T-cell (primary cell): ENCODE results near the gene UBALD1. TPM values are rescaled to one million over a fixed set of nuclear protein-coding genes. Genes with fewer than 3 reads are reported as not detected.

ENCODE experiments used
- ATAC-seq, 4 experiments: fragments of 200-7000 bp in 3 of 4; fragments of 150-1000 bp in 1 of 4; cut with Tn5 transposase; replicated peaks in 1 of 4; 1 replicate in 3 of 4; 2 replicates in 1 of 4; pipeline ENCODE4 v1.10.0; 2021; ENCODE audit warnings: moderate library complexity in 3 of 4, mild to moderate bottlenecking in 2 of 4, moderate number of reproducible peaks in 1 of 4
- CTCF ChIA-PET, 2 donors: fragments of 300-600 bp; sonication (Branson Sonifier 250); formaldehyde crosslinking; loops; one replicate each; lab custom pipeline; 2022; ENCODE audit warnings: antibody characterized with exemption in 2 of 2; lab: Charles Lee
- POLR2A ChIA-PET, 2 donors: fragments of 300-600 bp; sonication (Branson Sonifier 250); formaldehyde crosslinking; loops; one replicate each; lab custom pipeline; 2022; ENCODE audit warnings: antibody characterized with exemption in 2 of 2; lab: Charles Lee
- DNase-seq, 35 experiments: peaks; one replicate each; pipeline versions ENCODE4 v3.0.0 to v3.0.0-alpha.2; 2013 to 2023
- H3K27ac ChIP-seq: one replicate; pipeline ENCODE4 v1.5.1; 2013; ENCODE audit warnings: low read length
- H3K27me3 ChIP-seq, 2 experiments: replicated peaks in 1 of 2; 1 replicate in 1 of 2; 2 replicates in 1 of 2; pipeline versions ENCODE4 v1.6.1 to v1.7.0; 2013; ENCODE audit warnings: low read length in 1 of 2, mixed read lengths in 1 of 2; ENCODE audit not compliant: control insufficient read depth in 2 of 2, insufficient read depth in 2 of 2; ENCODE audit errors: extremely low read depth in 1 of 2
- H3K36me3 ChIP-seq, 2 donors: 1 replicate in 1 of 2; 2 replicates in 1 of 2; pipeline versions ENCODE4 v1.6.1 to v1.7.0; 2013; ENCODE audit warnings: low read length in 1 of 2; ENCODE audit not compliant: control insufficient read depth in 2 of 2, insufficient read depth in 1 of 2; ENCODE audit errors: extremely low read depth in 1 of 2
- H3K4me1 ChIP-seq, 2 experiments: 1 replicate in 1 of 2; 2 replicates in 1 of 2; pipeline versions ENCODE4 v1.6.1 to v1.7.0; 2013; ENCODE audit warnings: low read length in 2 of 2, mixed read lengths in 1 of 2; ENCODE audit not compliant: insufficient read depth in 2 of 2, control insufficient read depth in 1 of 2; ENCODE audit errors: extremely low read depth in 1 of 2
- H3K4me3 ChIP-seq, 2 donors: 1 replicate in 1 of 2; 2 replicates in 1 of 2; pipeline versions ENCODE4 v1.5.1 to v1.7.0; 2013; ENCODE audit warnings: mild to moderate bottlenecking in 2 of 2, low read length in 1 of 2, moderate library complexity in 1 of 2; ENCODE audit not compliant: control insufficient read depth in 1 of 2; ENCODE audit errors: extremely low read depth in 1 of 2
- H3K9me3 ChIP-seq: 2 replicates; pipeline ENCODE4 v1.7.0; 2013
- H3K27ac Mint-ChIP-seq, 2 donors: one replicate each; pipeline ENCODE4 v1.8.0; 2020 to 2021; ENCODE audit warnings: mild to moderate bottlenecking in 2 of 2, mixed read lengths in 2 of 2
- H3K27me3 Mint-ChIP-seq, 2 donors: one replicate each; pipeline ENCODE4 v1.8.0; 2021 to 2022; ENCODE audit warnings: mixed read lengths in 2 of 2
- H3K36me3 Mint-ChIP-seq: one replicate; pipeline ENCODE4 v1.8.0; 2021; ENCODE audit warnings: mixed read lengths
- H3K4me1 Mint-ChIP-seq, 3 donors: one replicate each; pipeline ENCODE4 v1.8.0; 2020 to 2022; ENCODE audit warnings: mixed read lengths in 3 of 3, mild to moderate bottlenecking in 1 of 3
- H3K4me3 Mint-ChIP-seq, 3 donors: one replicate each; pipeline ENCODE4 v1.8.0; 2020 to 2022; ENCODE audit warnings: mild to moderate bottlenecking in 3 of 3, mixed read lengths in 3 of 3, moderate library complexity in 3 of 3
- H3K9me3 Mint-ChIP-seq, 3 donors: one replicate each; pipeline ENCODE4 v1.8.0; 2020 to 2022; ENCODE audit warnings: mixed read lengths in 3 of 3
- WGBS: methylation state at CpG from one replicate; pipeline ENCODE4 v1.1.5; 2013; ENCODE audit warnings: missing lambda C conversion rate; ENCODE audit not compliant: insufficient coverage; 5-methylcytosine and 5-hydroxymethylcytosine counted together
- total RNA-seq, 35 experiments: library from RNA in 6 of 35; stranded (reverse) in 6 of 35; fragments of 120-200 nt in 1 of 35; gene quantifications; one replicate each; pipeline versions ENCODE4 v1.2.1 to v1.2.4 and lab custom pipeline; 2013 to 2026

The UBALD1 gene
- total RNA-seq, 5 donors from 2014 or later (not counting 1 experiment from before 2014, with no cell fraction given), result 26.0 to 53.1 (median 47.6) TPM

GRCh38 chr16:4628283-4628682 is 13.6 kb upstream of the UBALD1 start:
- H3K36me3 Mint-ChIP-seq, result peaks cover 8% of the 10 kb centered on the region
- Histone ChIP-seq H3K4me1 (peaks cover 7 to 31% of the 10 kb centered on the region in 2 experiments), H3K4me3 (no peak overlapping the region), H3K27ac (no peak overlapping the region), H3K36me3 (no peaks in the 10 kb centered on the region), H3K9me3 (no peaks in the 10 kb centered on the region), H3K27me3 (no peaks in the 10 kb centered on the region)
- H3K9me3 Mint-ChIP-seq, result peaks cover 0 to 3% (median 0%) of the 10 kb centered on the region in 3 donors
- ChIA-PET CTCF (interaction anchor here in 1 of 2 donors (0.6 kb wide), 1 partner anchor 169 kb away, joined by 3 read pairs; no protein-coding TSS in a partner anchor), POLR2A (no interaction called here)
- no peaks in the 10 kb centered on the region for H3K27me3 Mint-ChIP-seq
- peaks cover 30 to 51% (median 44%) of the 10 kb centered on the region in 3 donors for H3K4me1 Mint-ChIP-seq
- ATAC-seq (no peak), DNase-seq (no peak)
- WGBS, result 100% methylated on average over 8 of the region's 9 CpGs
- no peak overlapping the region for H3K27ac Mint-ChIP-seq
- H3K4me3 Mint-ChIP-seq, result no peak overlapping the region

GRCh38 chr16:4626396-4626795 is 11.7 kb upstream of the UBALD1 start:
- H3K4me1 Mint-ChIP-seq, result peaks cover 30 to 49% (median 43%) of the 10 kb centered on the region in 3 donors
- peak overlapping the region in 1 of 2 donors; percentile 82 for H3K4me3 ChIP-seq

DNA sequence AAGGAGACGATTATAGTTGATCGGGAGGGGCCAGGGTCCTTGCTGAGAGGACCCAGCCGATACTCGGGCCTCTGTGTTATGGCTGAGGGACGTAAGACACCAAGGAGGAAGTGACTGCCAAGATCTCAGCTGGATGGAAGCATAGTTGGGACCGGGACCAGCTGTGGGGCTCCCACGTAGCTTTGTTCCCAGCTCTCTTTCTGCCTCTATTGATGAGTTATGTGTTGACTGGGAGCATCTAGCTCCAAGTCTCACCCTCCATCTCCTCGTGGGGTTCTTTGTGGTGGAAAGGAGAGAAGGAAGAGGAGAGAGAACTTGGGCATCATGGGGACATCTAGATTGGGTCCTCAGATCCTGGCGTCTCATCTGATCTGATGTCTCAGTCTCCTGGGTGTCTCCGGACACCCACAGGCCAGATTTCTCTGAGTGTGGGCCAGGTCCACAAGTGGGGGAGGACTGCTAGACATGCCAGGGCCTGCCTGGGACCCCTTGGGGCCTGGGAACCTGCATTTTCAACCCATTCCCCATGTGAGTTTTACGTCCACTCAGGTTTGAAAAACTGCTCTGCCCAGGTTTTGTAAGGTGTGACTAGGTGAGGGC is 11.0 kb upstream of the UBALD1 start:
- Mint-ChIP-seq H3K36me3 (no peaks in the 10 kb centered on the region), H3K9me3 (no peaks in the 10 kb centered on the region), H3K27me3 (no peaks in the 10 kb centered on the region), H3K4me3 (peak overlapping the region; percentile 89 to 97 (median 92)), H3K27ac (peak overlapping the region; percentile 87 to 89), H3K4me1 (peaks cover 30 to 43% (median 38%) of the 10 kb centered on the region in 3 donors)
- Histone ChIP-seq H3K27me3 (no peaks in the 10 kb centered on the region), H3K4me3 (peak overlapping the region; percentile 65 to 82), H3K4me1 (peaks cover 7 to 31% of the 10 kb centered on the region in 2 experiments), H3K9me3 (no peaks in the 10 kb centered on the region), H3K27ac (peak overlapping the region; percentile 69), H3K36me3 (no peaks in the 10 kb centered on the region)
- ATAC-seq, result no peak
- ChIA-PET CTCF (interaction anchor here (0.6 to 2.2 kb wide), 3 partner anchors 8 to 78 kb away, joined by 4 to 15 read pairs (median 8); no protein-coding TSS in a partner anchor), POLR2A (interaction anchor here in 1 of 2 donors (1.6 kb wide), 1 partner anchor 10 kb away, joined by 14 read pairs; no protein-coding TSS in a partner anchor)
- WGBS, result 19% methylated on average over 7 of the region's 11 CpGs
- DNase-seq, result no peak

More at GRCh38 chr16:4626396-4626795, 11.7 kb upstream of the UBALD1 start:
- DNase-seq (no peak), ATAC-seq (no peak)
- 49% methylated on average over 5 of the region's 6 CpGs for WGBS
- peaks cover 7 to 31% of the 10 kb centered on the region in 2 experiments for H3K4me1 ChIP-seq
- peak overlapping the region; percentile 74 to 89 for H3K27ac Mint-ChIP-seq
- no peaks in the 10 kb centered on the region for H3K36me3 ChIP-seq
- H3K27me3 Mint-ChIP-seq, result no peaks in the 10 kb centered on the region
- H3K36me3 Mint-ChIP-seq, result peaks cover 5% of the 10 kb centered on the region
- peak overlapping the region; percentile 89 to 97 (median 92) for H3K4me3 Mint-ChIP-seq
- CTCF ChIA-PET, result interaction anchor here in 1 of 2 donors (1.0 to 2.2 kb wide), 2 partner anchors 9 to 42 kb away, joined by 4 to 15 read pairs; no protein-coding TSS in a partner anchor
- POLR2A ChIA-PET, result no interaction called here
- peaks cover 0 to 3% (median 0%) of the 10 kb centered on the region in 3 donors for H3K9me3 Mint-ChIP-seq
- no peaks in the 10 kb centered on the region for H3K9me3 ChIP-seq
- peak overlapping the region; percentile 13 for H3K27ac ChIP-seq
- H3K27me3 ChIP-seq, result no peaks in the 10 kb centered on the region

DNA sequence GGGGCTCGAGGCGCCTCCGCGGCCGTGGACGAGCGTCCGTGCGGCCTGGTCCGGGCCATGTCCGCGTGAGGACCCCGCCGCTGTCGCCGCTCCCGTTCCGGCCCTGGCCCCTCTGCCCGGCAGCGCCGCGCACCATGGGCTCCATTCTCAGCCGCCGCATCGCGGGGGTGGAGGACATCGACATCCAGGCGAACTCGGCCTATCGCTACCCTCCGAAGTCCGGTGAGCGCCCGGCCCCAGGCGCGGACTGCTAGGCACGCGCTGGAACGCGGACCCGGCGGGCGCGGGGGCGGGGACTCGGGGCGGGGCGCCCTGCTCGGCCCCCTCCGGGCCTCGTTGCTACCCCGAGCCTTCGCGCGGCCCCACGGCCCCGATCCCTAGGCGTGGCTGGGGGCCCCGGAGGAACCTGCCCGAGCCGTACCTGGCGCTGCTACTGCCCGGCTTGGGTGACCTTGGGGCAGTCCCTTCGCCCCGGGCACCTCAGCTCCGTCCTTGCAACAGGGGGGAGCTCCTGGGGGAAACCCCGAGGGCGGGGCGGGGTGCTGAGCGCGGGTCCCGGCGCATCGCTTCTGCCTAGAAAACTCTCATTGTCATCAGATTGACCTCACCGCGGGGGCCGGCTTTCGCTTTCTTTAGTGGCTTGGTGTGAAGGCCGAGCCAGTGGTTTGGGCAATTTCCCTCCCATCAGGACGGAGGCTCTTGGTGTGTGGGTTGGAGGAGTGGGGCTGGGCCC is 10.3 kb upstream of the UBALD1 start:
- peaks cover 7 to 31% of the 10 kb centered on the region in 2 experiments for H3K4me1 ChIP-seq
- H3K4me1 Mint-ChIP-seq, result peaks cover 30 to 43% (median 38%) of the 10 kb centered on the region in 3 donors
- H3K27me3 Mint-ChIP-seq, result no peaks in the 10 kb centered on the region

DNA sequence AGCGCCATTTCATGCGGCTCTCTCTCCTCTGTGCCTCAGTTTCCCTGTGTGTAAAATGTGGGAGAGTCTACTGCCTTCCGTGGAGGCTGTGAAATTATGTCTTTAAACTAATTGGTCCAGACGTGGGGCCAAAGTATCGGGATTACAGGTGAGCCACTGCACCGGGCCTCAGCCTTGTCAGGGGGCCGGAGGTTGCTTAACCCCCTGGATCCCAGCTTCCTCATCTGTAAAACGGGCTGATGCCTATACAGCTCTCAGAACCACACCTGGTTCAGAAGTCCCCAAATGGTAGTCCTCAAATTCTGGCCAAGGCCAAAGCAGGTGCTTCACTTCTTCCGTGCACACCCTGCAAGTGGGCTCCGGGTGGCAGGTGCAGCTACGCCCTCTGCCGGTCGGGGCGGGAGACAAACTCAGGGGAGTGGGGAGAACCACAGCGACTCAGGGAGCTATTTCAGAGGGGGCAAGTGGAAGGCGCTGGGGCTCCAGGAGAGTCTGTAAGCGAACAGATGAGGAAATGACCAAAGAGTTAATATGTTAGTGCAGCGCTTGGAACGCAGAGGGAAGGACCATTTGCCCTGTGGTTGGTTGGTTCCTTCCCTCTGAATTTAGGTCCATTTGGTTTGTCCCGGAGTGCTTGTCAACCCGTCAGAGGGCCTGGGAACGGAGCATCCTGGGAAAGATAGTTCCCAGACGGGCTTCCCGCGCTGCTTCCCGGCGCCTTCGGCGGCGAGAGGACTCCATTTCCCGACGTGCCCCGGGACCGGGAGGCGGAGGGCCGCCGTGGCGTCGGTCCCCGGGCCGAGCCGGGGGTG is 9.5 kb upstream of the UBALD1 start, which contains the start of gene MGRN1:
Gene MGRN1 (plus strand): TSS at position 812 of the 812 bp plus-strand sequence. CDS start 135 bp downstream, outside the sequence.
- CTCF ChIA-PET, result interaction anchor here (0.6 to 1.5 kb wide), 13 partner anchors 8 to 474 kb away, joined by 3 to 22 read pairs (median 4); partner anchors contain the start of genes ANKS3 (in 1 of the 2) and DNAAF8 (in 1 of the 2)
- Mint-ChIP-seq H3K9me3 (no peaks in the 10 kb centered on the region), H3K4me3 (peak within 1 kb of the TSS; percentile 89 to 97 (median 92)), H3K4me1 (peaks cover 30 to 42% (median 36%) of the 10 kb centered on the region in 3 donors), H3K27me3 (no peaks in the 10 kb centered on the region), H3K36me3 (no peaks in the 10 kb centered on the region), H3K27ac (peak within 1 kb of the TSS; percentile 98)
- H3K27me3 ChIP-seq, result no peaks in the 10 kb centered on the region
- ATAC-seq, result peak; percentile 94 to 98 (median 96)
- no peaks in the 10 kb centered on the region for H3K9me3 ChIP-seq
- peaks cover 7 to 32% of the 10 kb centered on the region in 2 experiments for H3K4me1 ChIP-seq
- peak within 1 kb of the TSS; percentile 65 to 82 for H3K4me3 ChIP-seq
- POLR2A ChIA-PET, result interaction anchor here in 1 of 2 donors (1.6 kb wide), 1 partner anchor 8 kb away, joined by 14 read pairs; no protein-coding TSS in a partner anchor
- peak within 1 kb of the TSS; percentile 91 for H3K27ac ChIP-seq
- 13% methylated on average over 42 of the region's 42 CpGs for WGBS
- peaks cover 0 to 6% of the 10 kb centered on the region in 2 donors for H3K36me3 ChIP-seq
- DNase-seq, result peak; percentile 84 to 94 (median 89)

More for the DNA sequence above, 10.3 kb upstream of the UBALD1 start:
- Mint-ChIP-seq H3K9me3 (no peaks in the 10 kb centered on the region), H3K36me3 (no peaks in the 10 kb centered on the region), H3K27ac (peak overlapping the region; percentile 87 to 89), H3K4me3 (peak overlapping the region; percentile 89 to 97 (median 92))
- peaks cover 0 to 2% of the 10 kb centered on the region in 2 donors for H3K36me3 ChIP-seq
- ChIA-PET POLR2A (interaction anchor here in 1 of 2 donors (1.6 kb wide), 1 partner anchor 9 kb away, joined by 14 read pairs; no protein-coding TSS in a partner anchor), CTCF (interaction anchor here (0.6 to 2.2 kb wide), 14 partner anchors 8 to 473 kb away, joined by 3 to 22 read pairs (median 4); partner anchors contain the start of genes ANKS3 (in 1 of the 2) and DNAAF8 (in 1 of the 2))
- WGBS, result under 1% methylated on average over 70 of the region's 80 CpGs
- peak in 34 of 35 experiments; percentile 11 to 76 (median 55) for DNase-seq
- peak; percentile 26 to 41 (median 33) for ATAC-seq
- H3K27me3 ChIP-seq, result no peaks in the 10 kb centered on the region
- H3K4me3 ChIP-seq, result peak overlapping the region; percentile 65 to 82
- peak overlapping the region; percentile 69 for H3K27ac ChIP-seq
- H3K9me3 ChIP-seq, result no peaks in the 10 kb centered on the region
